Measurements from ENCODE around the gene HECTD2. TPM values are rescaled to one million over a fixed set of nuclear protein-coding genes. Genes with fewer than 3 reads are reported as not detected.

Gene HECTD2
- total RNA-seq, 1 donor from 2014 or later = 22.1 TPM

GRCh38 chr10:91562839-91563581, 152.9 kb downstream of the HECTD2 start:
- Mint-ChIP-seq H3K36me3 (ENCODE audit: unreplicated experiment) (no peaks in the 10 kb centered on the region), H3K27ac (ENCODE audit: unreplicated experiment) (no peak overlapping the region), H3K4me3 (ENCODE audit: unreplicated experiment) (no peak overlapping the region), H3K4me1 (ENCODE audit: unreplicated experiment) (peaks cover 23% of the 10 kb centered on the region), H3K27me3 (ENCODE audit: unreplicated experiment) (no peaks in the 10 kb centered on the region), H3K9me3 (ENCODE audit: unreplicated experiment) (peaks cover 4% of the 10 kb centered on the region)
- no peak for DNase-seq (ENCODE audit: extremely low spot score, unreplicated experiment)
- no peak for TF ChIP-seq CTCF (IDR thresholded peaks at IDR 0.05)

GRCh38 chr10:91564026-91564425, 153.9 kb downstream of the HECTD2 start:
- H3K4me1 Mint-ChIP-seq (ENCODE audit: unreplicated experiment) = peaks cover 15% of the 10 kb centered on the region
- no peak overlapping the region for H3K27ac Mint-ChIP-seq (ENCODE audit: unreplicated experiment)
- TF ChIP-seq CTCF (IDR thresholded peaks at IDR 0.05) = no peak
- no peaks in the 10 kb centered on the region for H3K27me3 Mint-ChIP-seq (ENCODE audit: unreplicated experiment)
- H3K4me3 Mint-ChIP-seq (ENCODE audit: unreplicated experiment) = no peak overlapping the region
- H3K9me3 Mint-ChIP-seq (ENCODE audit: unreplicated experiment) = peaks cover 4% of the 10 kb centered on the region
- DNase-seq (ENCODE audit: extremely low spot score, unreplicated experiment) = no peak
- H3K36me3 Mint-ChIP-seq (ENCODE audit: unreplicated experiment) = no peaks in the 10 kb centered on the region

Other genes starting within 250 kb of the HECTD2 start
- gene PCGF5, start 189.7 kb upstream of the HECTD2 start, total RNA-seq = 27.8 and 31.2 TPM in 2 replicates
- 15.7 and 16.2 TPM in 2 replicates for gene PPP1R3C, start 222.7 kb downstream of the HECTD2 start, total RNA-seq

All from osteocyte (in vitro differentiated cells).